GM21576 (cell line): ENCODE measurements around the gene KRTAP5-9.
"Not testable (repeated sequence)": the region's sequence is repeated elsewhere in the genome, so short reads cannot be mapped to it uniquely, and the experiment has no call there.

Experiments
- ATAC-seq: cut with Tn5 transposase; IDR thresholded peaks from one replicate; pipeline ENCODE4 v1.9.1; 2021; ENCODE audit warnings: mild to moderate bottlenecking, moderate library complexity; ENCODE audit not compliant: unreplicated experiment

The KRTAP5-9 gene

DNA sequence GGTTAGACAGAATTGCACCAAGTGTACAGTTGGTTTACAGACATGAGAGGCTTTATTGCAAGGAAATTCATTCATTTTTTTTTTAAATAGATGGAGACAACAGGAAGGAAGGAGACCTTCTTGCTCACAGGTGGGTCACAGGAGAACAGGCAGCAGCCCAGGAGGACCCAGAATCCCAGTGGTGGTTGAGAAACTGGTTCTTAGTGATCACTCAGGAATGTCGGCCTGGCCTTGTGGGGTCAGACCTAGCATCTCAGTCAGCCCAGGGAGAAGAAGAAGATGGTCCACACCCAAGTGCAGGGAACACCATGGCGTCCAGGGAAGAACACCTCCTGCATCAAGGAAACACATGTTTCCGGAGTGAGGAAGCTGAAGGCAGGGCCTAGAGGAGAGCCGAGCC is 33.6 kb downstream of the KRTAP5-9 start:
- ATAC-seq: no peak

DNA sequence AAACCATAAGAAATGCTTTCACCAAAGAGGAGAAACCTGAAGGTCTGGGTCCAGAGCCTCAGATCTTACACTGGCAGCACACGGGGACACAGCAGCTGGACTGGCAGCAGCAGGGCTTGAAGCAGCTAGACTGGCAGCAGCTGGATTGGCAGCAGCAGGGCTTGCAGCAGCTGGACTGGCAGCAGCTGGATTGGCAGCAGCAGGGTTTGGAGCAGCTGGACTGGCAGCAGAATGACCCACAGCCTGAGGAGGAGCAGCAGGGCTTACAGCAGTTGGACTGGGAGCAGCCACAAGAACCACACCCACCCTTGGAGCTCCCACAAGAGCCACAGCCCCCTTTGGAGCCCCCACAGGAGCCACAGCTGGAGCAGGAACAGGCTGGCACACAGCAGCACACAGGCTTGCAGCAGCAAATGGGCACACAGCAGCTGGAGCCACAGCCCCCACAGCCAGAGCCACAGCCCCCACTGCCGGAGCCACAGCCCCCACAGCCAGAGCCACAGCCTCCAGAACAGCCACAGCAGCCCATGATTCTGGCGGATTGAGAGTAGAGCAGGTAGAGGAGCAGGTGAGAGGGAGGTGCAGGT is 34.2 kb downstream of the KRTAP5-9 start, which contains the start of gene KRTAP5-11:
Gene KRTAP5-11 (minus strand): TSS at position 567 of the 587 bp plus-strand sequence. CDS start 38 bp downstream, at position 529.
- ATAC-seq: no peak

DNA sequence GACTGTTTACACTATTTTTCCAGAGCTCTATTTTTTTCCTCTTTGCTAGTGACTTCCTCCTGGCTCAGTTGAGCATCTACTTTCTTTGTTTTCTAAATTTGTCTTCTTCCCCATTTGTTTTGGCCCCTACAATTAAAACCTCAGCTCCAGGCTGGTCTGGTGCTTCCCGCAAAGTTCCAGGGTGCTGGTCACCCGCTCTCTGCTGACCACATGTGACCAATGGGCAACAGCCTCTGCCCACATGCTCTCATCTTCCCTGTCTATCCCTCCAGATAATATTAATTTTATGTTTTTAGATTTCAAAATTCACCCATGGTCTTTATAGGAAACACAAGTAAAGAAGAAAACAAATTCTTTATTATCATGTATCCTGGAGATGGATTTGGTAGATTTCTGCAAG is 34.7 kb downstream of the KRTAP5-9 start:
- ATAC-seq: not testable (repeated sequence)

DNA sequence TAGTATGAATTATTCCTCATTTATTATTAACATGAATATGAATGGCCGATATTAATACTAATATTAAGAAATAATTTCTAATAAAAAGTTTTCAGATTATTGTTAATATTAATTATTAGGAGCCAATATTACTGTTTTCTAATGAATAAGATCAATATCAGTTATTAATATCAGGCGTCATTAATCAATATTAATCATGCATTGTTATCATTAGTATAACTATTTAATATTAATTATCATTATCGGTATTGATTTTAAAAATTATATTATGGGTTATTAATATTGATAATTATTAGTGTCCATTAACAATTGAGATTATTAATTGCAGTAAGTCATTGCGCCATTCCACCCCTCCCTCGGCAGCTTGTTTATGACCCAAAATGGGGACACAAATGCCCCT is 37.5 kb downstream of the KRTAP5-9 start:
- not testable (repeated sequence) for ATAC-seq

DNA sequence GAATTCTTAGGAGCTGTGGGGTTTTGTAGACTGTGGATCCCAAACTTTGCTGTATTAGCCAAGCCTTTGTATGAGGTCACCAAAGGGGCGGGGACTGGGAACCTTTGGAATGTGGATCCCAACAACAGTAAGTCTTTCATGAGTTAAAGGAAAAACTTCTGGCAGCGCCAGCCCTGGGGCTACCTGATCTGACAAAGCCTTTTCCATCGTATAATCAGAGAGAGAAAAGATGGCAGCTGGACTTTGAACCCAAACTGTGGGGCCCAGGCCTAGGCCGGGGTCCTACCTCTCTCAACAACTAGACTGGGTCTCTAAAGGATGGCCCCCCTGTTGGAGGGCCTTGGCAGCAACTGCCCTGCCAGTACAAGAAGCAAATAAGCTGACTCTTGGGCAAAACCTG is 40.1 kb downstream of the KRTAP5-9 start:
- not testable (repeated sequence) for ATAC-seq

DNA sequence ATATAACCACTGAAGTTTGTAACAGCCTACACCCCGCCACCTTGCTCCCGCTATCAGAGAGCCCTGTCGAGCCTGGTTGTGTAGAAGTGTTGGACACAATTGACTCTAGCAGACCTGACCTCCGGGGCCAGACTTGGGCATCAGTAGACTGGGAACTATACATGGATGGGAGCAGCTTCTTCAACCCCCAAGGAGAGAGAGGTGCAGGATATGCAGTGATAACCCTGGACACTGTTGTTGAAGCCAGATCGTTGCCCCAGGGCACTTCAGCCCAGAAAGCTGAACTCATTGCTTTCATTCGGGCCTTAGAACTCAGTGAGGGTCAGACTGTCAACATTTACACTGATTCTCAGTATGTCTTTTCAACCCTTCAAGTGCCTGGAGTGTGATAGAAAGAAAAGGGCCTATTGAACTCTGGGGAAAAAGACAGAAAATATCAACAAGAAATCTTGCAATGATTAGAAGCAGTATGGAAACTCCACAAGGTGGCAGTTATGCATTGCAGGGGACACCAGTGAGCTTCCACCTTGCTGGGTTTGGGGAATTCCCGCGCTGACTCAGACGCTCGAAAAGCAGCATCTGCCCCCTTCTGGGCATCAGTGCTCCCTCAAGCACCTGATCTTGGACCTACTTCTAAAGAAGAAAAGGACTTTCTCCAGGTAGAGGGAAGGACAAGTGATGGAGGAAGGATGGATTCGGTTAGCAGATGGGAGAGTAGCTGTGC is 40.8 kb downstream of the KRTAP5-9 start:
- not testable (repeated sequence) for ATAC-seq

DNA sequence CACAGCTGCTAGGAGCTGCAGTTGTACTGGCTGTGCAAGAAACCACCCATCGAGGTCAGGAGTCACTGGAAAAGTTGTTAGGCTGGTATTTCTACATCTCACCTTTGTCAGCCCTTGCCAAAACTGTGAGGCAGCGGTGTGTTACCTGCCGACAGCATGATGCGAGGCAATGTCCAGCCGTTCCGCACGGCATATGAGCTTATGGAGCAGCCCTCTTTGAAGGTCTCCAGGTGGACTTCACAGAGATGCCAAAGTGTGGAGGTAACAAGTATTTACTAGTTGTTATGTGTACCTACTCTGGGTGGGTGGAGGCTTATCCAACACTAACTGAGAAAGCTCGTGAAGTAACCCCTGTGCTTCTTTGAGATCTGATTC is 41.3 kb downstream of the KRTAP5-9 start:
- ATAC-seq: not testable (repeated sequence)
